Measurements from ENCODE around the gene COG2. TPM values are rescaled to one million over a fixed set of nuclear protein-coding genes. Genes with fewer than 3 reads are reported as not detected.

COG2 gene
- total RNA-seq, 2 experiments from 2014 or later: 27.1 to 27.3 TPM

- ChIA-PET POLR2A (no interaction called here), CTCF (no interaction called here)
- H3K36me3 Mint-ChIP-seq (ENCODE audit: low read depth): no peaks in the 10 kb centered on the region
- no peak overlapping the region for H3K4me3 Mint-ChIP-seq
- H3K9me3 Mint-ChIP-seq: no peaks in the 10 kb centered on the region
- peaks cover 2% of the 10 kb centered on the region for H3K27me3 Mint-ChIP-seq
- H3K27ac Mint-ChIP-seq: no peak overlapping the region
- DNase-seq: no peak
- H3K4me1 Mint-ChIP-seq: no peaks in the 10 kb centered on the region
Measured at GRCh38 chr1:230700132-230700531, 57.9 kb downstream of the COG2 start.

- no peaks in the 10 kb centered on the region for H3K36me3 Mint-ChIP-seq (ENCODE audit: low read depth)
- H3K27ac Mint-ChIP-seq: no peak overlapping the region
- no peaks in the 10 kb centered on the region for H3K9me3 Mint-ChIP-seq
- no peak overlapping the region for H3K4me3 Mint-ChIP-seq
- no peaks in the 10 kb centered on the region for H3K4me1 Mint-ChIP-seq
- no peak for DNase-seq
- CTCF ChIA-PET: no interaction called here
- POLR2A ChIA-PET: no interaction called here
- peaks cover 2% of the 10 kb centered on the region for H3K27me3 Mint-ChIP-seq
Measured at GRCh38 chr1:230701434-230701833, 59.2 kb downstream of the COG2 start.

GRCh38 chr1:230701895-230702768 is 59.9 kb downstream of the COG2 start:
- ChIA-PET CTCF (no interaction called here), POLR2A (no interaction called here)
- Mint-ChIP-seq H3K4me1 (no peaks in the 10 kb centered on the region), H3K27me3 (peaks cover 2% of the 10 kb centered on the region), H3K27ac (no peak overlapping the region), H3K4me3 (no peak overlapping the region), H3K36me3 (ENCODE audit: low read depth) (no peaks in the 10 kb centered on the region), H3K9me3 (no peaks in the 10 kb centered on the region)
- DNase-seq: no peak

GRCh38 chr1:230702934-230703678 is 60.8 kb downstream of the COG2 start:
- ChIA-PET POLR2A (no interaction called here), CTCF (no interaction called here)
- H3K4me3 Mint-ChIP-seq: no peak overlapping the region
- no peaks in the 10 kb centered on the region for H3K9me3 Mint-ChIP-seq
- DNase-seq: no peak
- peaks cover under 1% of the 10 kb centered on the region for H3K4me1 Mint-ChIP-seq
- no peak overlapping the region for H3K27ac Mint-ChIP-seq
- H3K36me3 Mint-ChIP-seq (ENCODE audit: low read depth): no peaks in the 10 kb centered on the region
- peaks cover 2% of the 10 kb centered on the region for H3K27me3 Mint-ChIP-seq

- H3K9me3 Mint-ChIP-seq: no peaks in the 10 kb centered on the region
- no peak for DNase-seq
- no peaks in the 10 kb centered on the region for H3K36me3 Mint-ChIP-seq (ENCODE audit: low read depth)
- H3K4me3 Mint-ChIP-seq: no peak overlapping the region
- POLR2A ChIA-PET: no interaction called here
- CTCF ChIA-PET: no interaction called here
- H3K27ac Mint-ChIP-seq: no peak overlapping the region
- peaks cover 7% of the 10 kb centered on the region for H3K4me1 Mint-ChIP-seq
- peaks cover 2% of the 10 kb centered on the region for H3K27me3 Mint-ChIP-seq
Measured at GRCh38 chr1:230703679-230704385, 61.6 kb downstream of the COG2 start.

- peaks cover 7% of the 10 kb centered on the region for H3K4me1 Mint-ChIP-seq
- no peaks in the 10 kb centered on the region for H3K27me3 Mint-ChIP-seq
- H3K27ac Mint-ChIP-seq: no peak overlapping the region
- CTCF ChIA-PET: no interaction called here
- no peaks in the 10 kb centered on the region for H3K9me3 Mint-ChIP-seq
- no peak overlapping the region for H3K4me3 Mint-ChIP-seq
- POLR2A ChIA-PET: no interaction called here
- H3K36me3 Mint-ChIP-seq (ENCODE audit: low read depth): no peaks in the 10 kb centered on the region
- no peak for DNase-seq
Measured at GRCh38 chr1:230704830-230705229, 62.5 kb downstream of the COG2 start.

- CTCF ChIA-PET: no interaction called here
- no peaks in the 10 kb centered on the region for H3K27me3 Mint-ChIP-seq
- no peak overlapping the region for H3K27ac Mint-ChIP-seq
- H3K4me1 Mint-ChIP-seq: peaks cover 7% of the 10 kb centered on the region
- H3K9me3 Mint-ChIP-seq: no peaks in the 10 kb centered on the region
- no peak for DNase-seq
- no peak overlapping the region for H3K4me3 Mint-ChIP-seq
- POLR2A ChIA-PET: no interaction called here
- H3K36me3 Mint-ChIP-seq (ENCODE audit: low read depth): no peaks in the 10 kb centered on the region
Measured at GRCh38 chr1:230705289-230706019, 63.2 kb downstream of the COG2 start.

- ChIA-PET POLR2A (no interaction called here), CTCF (no interaction called here)
- Mint-ChIP-seq H3K36me3 (ENCODE audit: low read depth) (no peaks in the 10 kb centered on the region), H3K9me3 (no peaks in the 10 kb centered on the region), H3K27ac (no peak overlapping the region), H3K27me3 (no peaks in the 10 kb centered on the region), H3K4me3 (no peak overlapping the region), H3K4me1 (peaks cover 7% of the 10 kb centered on the region)
- no peak for DNase-seq
Measured at GRCh38 chr1:230706020-230706699, 63.9 kb downstream of the COG2 start.

GRCh38 chr1:230706887-230707731 is 64.8 kb downstream of the COG2 start:
- no peak overlapping the region for H3K27ac Mint-ChIP-seq
- peaks cover 7% of the 10 kb centered on the region for H3K4me1 Mint-ChIP-seq
- DNase-seq: no peak
- no peak overlapping the region for H3K4me3 Mint-ChIP-seq
- ChIA-PET POLR2A (no interaction called here), CTCF (no interaction called here)
- H3K36me3 Mint-ChIP-seq (ENCODE audit: low read depth): no peaks in the 10 kb centered on the region
- H3K27me3 Mint-ChIP-seq: no peaks in the 10 kb centered on the region
- no peaks in the 10 kb centered on the region for H3K9me3 Mint-ChIP-seq

GRCh38 chr1:230707732-230708630 is 65.7 kb downstream of the COG2 start:
- POLR2A ChIA-PET: no interaction called here
- Mint-ChIP-seq H3K27me3 (no peaks in the 10 kb centered on the region), H3K4me1 (peaks cover 7% of the 10 kb centered on the region), H3K4me3 (no peak overlapping the region), H3K9me3 (no peaks in the 10 kb centered on the region), H3K36me3 (ENCODE audit: low read depth) (no peaks in the 10 kb centered on the region), H3K27ac (no peak overlapping the region)
- CTCF ChIA-PET: no interaction called here
- no peak for DNase-seq
